Measurements from ENCODE around the gene TESK2.
"Not testable (repeated sequence)": the region's sequence is repeated elsewhere in the genome, so short reads cannot be mapped to it uniquely, and the experiment has no call there.

Gene TESK2

DNA sequence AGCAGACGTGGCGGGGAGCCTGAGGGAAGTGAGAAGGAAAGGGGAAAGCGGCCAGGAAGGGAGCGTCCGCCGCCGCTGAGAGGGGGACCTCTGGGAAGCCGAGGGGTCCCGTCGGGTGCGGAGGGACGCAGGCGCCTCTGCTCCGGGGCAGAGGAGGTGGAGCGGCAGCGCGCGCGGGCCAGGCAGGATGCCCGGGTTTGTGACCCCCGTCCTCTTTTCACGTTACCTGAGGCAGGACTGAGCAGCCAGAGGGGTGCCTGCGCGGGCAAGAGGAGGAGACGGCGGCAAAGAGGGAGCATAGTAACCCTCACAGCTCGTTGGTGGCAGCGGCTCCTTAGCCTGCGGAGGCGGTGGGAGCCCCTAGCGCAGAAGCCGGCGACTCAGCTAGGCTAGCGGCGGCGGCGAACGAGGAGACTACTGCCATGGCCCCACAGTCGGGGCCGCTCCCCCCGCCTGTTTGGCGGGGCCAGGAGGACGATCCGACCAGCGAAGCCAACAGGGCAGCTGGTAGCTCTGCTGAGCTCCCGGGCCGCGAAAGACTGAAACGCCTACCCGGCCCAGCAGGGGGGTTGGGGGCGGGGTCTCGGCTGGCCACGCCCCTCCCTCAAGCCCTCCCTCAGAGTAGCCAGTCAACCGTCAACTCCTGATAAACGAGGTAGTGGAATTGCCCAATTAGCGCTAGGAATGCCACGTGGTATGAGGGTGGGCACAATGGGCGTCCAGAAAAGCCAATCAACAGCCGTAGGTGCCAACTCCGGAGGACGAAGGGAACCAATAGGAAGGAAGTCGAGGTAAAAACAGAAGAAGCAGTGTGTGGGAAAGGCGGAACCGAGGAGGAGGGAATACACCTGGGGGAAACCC lies at the start of gene TESK2:
Gene TESK2 (minus strand): TSS at position 538 of the 861 bp plus-strand sequence. CDS start 33,378 bp downstream, outside the sequence.
- peak; percentile 90 to 95 for DNase-seq (ENCODE audit: low read depth in 2 of 2)

DNA sequence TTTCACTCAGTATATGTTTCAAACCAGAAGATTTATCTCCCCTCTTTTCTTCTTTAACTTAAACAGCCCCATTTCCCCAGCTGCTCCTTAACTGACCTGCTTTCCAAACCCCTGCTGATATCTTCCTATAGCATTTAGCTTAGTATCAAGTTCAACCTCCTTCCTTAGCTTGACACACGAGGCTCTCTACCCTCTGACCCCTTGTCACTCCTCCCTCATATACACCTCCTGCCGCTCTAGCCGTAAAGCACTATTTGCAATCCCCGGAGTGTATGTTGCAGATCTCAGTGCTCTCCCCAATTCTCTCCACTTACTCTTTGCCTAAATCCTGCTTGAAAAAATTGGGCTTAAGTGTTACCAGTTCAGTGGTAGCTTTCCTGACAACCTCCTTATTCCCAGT lies 45.9 kb upstream of the TESK2 start:
- no peak for DNase-seq (ENCODE audit: low read depth in 2 of 2)

DNA sequence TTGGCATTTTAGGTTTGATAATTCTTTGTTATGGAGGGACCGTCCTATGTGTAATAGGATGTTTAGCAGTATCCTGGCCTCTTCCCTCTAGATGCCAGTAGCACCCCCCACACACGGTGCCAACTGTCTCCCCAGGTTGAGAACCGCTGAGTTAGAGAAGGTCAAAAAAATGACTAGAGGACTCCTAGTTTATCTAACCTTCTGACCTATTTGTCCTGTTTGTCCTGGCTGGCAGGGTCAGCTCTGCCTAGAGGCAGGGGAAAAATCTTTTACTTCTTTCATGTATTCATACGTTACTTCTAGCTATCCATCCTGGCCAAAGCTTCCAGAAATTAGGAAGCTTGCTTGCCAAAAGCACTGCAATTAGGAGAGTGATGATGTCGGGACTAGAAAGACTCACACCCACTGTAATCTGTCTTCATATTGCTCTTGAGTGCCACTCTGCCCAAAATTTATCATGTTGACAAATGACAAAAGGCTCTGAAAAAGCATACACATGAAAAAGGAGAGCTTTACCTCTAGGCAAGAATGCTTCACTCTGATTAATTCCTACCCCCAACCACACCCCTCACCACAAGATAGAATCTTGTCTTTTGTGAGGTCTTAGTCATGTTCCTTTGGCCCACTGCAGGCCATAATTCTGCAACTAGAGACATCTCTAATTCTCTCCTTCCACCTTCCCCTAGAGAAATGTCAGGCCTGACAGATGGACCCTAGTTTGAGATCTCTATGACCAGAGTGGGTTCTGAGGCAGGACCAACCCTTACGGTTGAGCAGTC lies 45.2 kb upstream of the TESK2 start:
- no peak for DNase-seq (ENCODE audit: low read depth in 2 of 2)

DNA sequence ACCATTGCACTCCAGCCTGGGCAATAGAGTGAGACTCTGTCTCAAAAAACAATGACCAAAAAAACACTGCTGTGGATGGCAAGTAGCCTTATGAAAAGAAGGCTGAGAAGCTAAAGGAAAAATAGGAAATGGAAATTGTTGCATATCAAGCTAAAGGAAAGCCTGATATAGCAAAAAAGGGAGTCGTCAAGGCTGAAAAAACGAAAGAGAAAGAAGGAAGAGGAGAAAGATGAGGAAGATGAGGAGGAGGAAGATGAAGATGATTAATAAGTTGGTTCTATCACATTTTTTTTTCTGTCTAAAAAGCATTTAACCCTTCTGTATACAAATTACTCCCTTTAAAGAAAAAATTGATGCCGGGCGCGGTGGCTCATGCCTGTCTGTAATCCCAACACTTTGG lies 40.9 kb upstream of the TESK2 start:
- no peak for DNase-seq (ENCODE audit: low read depth in 2 of 2)

DNA sequence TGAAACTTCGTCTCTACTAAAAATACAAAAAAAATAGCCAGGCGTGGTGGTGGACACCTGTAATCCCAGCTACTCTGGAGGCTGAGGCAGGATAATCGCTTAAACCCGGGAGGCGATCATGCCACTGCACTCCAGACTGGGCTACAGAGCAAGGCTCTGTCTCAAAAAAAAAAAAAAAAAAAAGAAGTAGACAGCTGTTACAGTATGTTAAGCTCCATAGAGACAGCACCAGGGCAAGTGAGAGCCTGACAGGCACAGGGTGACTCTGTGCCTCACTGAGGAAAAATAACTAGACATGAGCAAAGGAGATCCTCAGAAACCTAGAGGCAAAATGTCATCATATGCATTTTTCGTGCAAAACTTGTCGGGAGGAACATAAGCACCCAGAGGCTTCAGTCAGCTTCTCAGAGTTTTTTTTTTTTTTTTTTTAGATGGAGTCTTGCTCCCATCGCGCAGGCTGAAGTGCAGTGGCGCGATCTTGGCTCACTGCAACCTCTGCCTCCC lies 39.7 kb upstream of the TESK2 start:
- no peak for DNase-seq (ENCODE audit: low read depth in 2 of 2)

DNA sequence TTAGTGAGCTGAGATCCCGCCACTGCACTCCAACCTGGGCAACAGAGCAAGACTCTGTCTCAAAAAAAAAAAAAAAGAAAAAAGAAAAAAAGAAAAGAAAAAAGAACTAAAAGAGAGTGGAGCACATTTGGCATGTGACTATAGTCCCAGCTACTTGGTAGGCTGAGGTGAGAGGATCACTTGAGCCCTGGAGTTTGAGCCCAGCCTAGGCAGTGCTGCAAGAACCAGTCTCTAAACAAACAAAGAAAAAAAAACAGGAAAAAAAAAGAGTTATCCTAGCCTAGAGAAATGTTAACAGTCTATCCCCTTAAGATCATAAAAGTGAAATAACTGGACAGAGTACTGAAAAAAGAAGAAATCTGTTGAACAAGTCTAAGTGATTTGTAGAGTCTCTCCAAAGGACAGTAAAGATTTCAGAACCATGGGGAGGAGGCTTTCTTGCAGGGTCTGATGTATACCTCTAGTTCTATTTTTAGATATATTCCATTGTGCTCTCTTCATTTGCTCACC lies 35.2 kb upstream of the TESK2 start:
- DNase-seq (ENCODE audit: low read depth in 2 of 2), result no peak

GRCh38 chr1:45523975-45524374 lies 33.0 kb upstream of the TESK2 start:
- not testable (repeated sequence) for DNase-seq (ENCODE audit: low read depth in 2 of 2)

DNA sequence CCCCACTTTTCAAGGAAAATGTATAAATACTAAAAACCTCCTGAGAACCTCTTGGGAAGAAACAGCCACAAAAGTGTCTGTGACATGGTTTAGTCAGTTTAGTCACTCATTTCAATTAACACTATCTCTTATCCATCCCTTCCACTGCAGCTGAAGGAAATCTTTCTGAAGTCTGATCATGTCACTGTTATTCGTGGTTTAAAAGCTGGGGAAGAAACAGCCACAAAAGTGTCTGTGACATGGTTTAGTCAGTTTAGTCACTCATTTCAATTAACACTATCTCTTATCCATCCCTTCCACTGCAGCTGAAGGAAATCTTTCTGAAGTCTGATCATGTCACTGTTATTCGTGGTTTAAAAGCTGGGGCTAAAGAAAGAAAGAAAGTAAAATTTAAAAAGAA lies 32.6 kb upstream of the TESK2 start:
- not testable (repeated sequence) for DNase-seq (ENCODE audit: low read depth in 2 of 2)

GRCh38 chr1:45522324-45523104 lies 31.6 kb upstream of the TESK2 start:
- DNase-seq (ENCODE audit: low read depth in 2 of 2), result no peak

- DNase-seq (ENCODE audit: low read depth in 2 of 2), result peak; percentile 94 to 95
Measured at GRCh38 chr1:45521413-45522323, 30.7 kb upstream of the TESK2 start, which contains the start of gene PRDX1. Gene PRDX1, minus strand, starts transcription at chr1:45521884. Its CDS starts 2,841 bp downstream, at chr1:45519043.

- DNase-seq (ENCODE audit: low read depth in 2 of 2), result not testable (repeated sequence)
Measured at GRCh38 chr1:45519774-45520173, 28.8 kb upstream of the TESK2 start.

DNA sequence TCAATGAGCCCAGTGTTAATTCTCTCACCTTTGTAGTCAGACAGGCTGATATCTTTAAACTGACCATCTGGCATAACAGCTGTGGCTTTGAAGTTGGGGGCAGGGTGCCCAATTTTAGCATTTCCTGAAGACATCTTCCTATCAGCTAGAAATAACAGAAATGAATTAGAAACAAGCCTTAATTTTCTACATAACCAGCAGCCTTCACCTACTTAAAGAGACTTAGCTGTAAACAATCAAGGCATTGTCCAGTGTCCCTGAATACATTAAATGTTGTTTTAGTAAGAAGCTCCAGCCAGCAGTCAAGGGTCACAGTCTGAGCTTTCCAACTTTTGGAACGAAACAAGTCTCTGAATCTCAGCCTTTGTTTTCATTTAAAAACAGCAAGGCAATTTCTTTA lies 27.9 kb upstream of the TESK2 start:
- DNase-seq (ENCODE audit: low read depth in 2 of 2), result no peak

DNA sequence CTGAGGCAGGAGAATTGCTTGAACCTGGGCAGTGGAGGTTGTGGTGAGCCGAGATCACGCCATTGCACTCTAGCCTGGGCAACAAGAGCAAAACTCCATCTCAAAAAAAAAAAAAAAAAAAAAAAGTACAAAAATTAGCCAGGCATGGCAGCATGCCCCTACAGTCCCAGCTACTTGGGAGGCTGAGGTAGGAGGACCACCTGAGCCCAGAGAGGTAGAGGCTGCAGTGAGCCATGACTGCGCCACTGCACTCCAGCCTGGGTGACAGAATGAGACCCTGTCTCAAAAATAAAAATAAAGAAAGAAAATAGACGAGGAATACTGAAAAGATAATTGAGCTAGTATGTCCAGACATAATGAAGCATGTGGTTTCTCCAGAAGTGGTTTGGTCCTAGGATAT lies 27.4 kb upstream of the TESK2 start:
- DNase-seq (ENCODE audit: low read depth in 2 of 2), result not testable (repeated sequence)

DNA sequence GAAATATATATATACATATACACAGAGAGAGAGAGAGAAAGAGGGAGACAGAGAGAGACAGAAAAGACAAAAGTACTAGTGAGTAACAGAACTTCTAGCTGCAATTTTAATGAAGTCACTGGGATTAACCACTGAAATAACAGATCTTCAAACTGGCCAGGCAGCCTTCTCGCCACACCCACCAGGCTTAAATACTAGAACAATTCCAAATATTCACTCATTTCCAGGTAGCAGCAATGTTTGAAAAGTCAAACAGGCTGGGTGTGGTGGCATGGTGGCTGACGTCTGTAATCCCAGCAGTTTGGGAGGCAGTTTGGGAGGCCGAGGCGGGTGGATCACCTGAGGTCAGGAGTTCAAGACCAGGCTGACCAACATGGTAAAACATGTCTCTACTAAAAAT lies 25.5 kb upstream of the TESK2 start:
- DNase-seq (ENCODE audit: low read depth in 2 of 2), result no peak

GRCh38 chr1:45516036-45516435 lies 25.1 kb upstream of the TESK2 start:
- DNase-seq (ENCODE audit: low read depth in 2 of 2), result no peak

GRCh38 chr1:45513532-45514260 lies 22.7 kb upstream of the TESK2 start:
- DNase-seq (ENCODE audit: low read depth in 2 of 2), result not testable (repeated sequence)

GRCh38 chr1:45512641-45513054 lies 21.7 kb upstream of the TESK2 start:
- DNase-seq (ENCODE audit: low read depth in 2 of 2), result peak in 1 of 2 donors; percentile 15

DNA sequence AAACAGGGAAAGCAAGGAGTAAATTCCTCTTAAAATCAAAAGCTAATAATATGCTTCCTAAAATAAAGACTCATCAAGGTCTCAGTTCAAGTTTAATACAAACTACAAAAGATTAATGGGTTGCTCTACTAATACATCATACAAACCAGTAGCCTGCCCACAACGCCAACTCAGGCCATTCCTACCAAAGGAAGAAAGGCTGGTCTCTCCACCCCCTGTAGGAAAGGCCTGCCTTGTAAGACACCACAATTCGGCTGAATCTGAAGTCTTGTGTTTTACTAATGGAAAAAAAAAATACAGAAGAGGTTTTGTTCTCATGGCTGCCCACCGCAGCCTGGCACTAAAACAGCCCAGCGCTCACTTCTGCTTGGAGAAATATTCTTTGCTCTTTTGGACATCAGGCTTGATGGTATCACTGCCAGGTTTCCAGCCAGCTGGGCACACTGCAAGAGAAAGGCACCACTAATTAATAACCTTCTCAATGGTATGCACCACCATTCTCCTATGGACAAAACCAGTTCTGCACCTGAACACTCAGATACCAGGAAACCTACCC lies 20.1 kb upstream of the TESK2 start:
- no peak for DNase-seq (ENCODE audit: low read depth in 2 of 2)

All from activated CD8-positive, alpha-beta memory T cell treated with anti-CD3 and anti-CD28 coated beads for 4 hours (primary cell).